A673 (cell line): ENCODE results near the gene PPP1R37.

ENCODE experiments used
- CTCF ChIP-seq: fragments of 300-800, 200-600 bp; sonication (generic); conservative IDR thresholded peaks from 2 replicates; pipeline ENCODE4 v1.5.1; 2017; ENCODE audit warnings: low read depth, mild to moderate bottlenecking, antibody characterized with exemption, low read length, moderate library complexity, mixed read lengths
- EZH2 ChIP-seq: fragments of 200-600 bp; sonication (generic); IDR thresholded peaks from 2 replicates; pipeline ENCODE4 v1.6.1; 2017; ENCODE audit warnings: borderline replicate concordance, low read depth, mild to moderate bottlenecking, mixed read lengths, antibody characterized with exemption, low read length; ENCODE audit not compliant: poor library complexity, severe bottlenecking

GRCh38 chr19:45128806-45129205 lies 35.8 kb downstream of the PPP1R37 start:
- no peak for TF ChIP-seq CTCF
- TF ChIP-seq EZH2: no peak
